Cerebellar cortex (tissue), 1 donor: ENCODE results near the gene DBNDD1.
"Not testable (repeated sequence)": the region's sequence is repeated elsewhere in the genome, so short reads cannot be mapped to it uniquely, and the experiment has no call there.

Experiments
- DNase-seq: peaks from one replicate; pipeline ENCODE4 v3.0.0-alpha.2; 2015; ENCODE audit warnings: low spot score

Gene DBNDD1

GRCh38 chr16:90011508-90011819 is 7.8 kb downstream of the DBNDD1 start:
- DNase-seq: no peak

GRCh38 chr16:90010676-90011507 is 8.4 kb downstream of the DBNDD1 start:
- DNase-seq: no peak

- no peak for DNase-seq
Observed at GRCh38 chr16:90009172-90009899, 9.9 kb downstream of the DBNDD1 start.

GRCh38 chr16:90008708-90009145 is 10.5 kb downstream of the DBNDD1 start:
- DNase-seq: no peak

GRCh38 chr16:90007635-90008234 is 11.5 kb downstream of the DBNDD1 start:
- DNase-seq: not testable (repeated sequence)

- DNase-seq: no peak
Observed at GRCh38 chr16:90007015-90007414, 12.2 kb downstream of the DBNDD1 start.

GRCh38 chr16:90005956-90006663 is 13.1 kb downstream of the DBNDD1 start:
- DNase-seq: no peak

- no peak for DNase-seq
Observed at GRCh38 chr16:90004577-90004976, 14.7 kb downstream of the DBNDD1 start.

- DNase-seq: peak; percentile 14
Observed at GRCh38 chr16:90002759-90003158, 16.5 kb downstream of the DBNDD1 start.

GRCh38 chr16:90001761-90002503 is 17.3 kb downstream of the DBNDD1 start:
- no peak for DNase-seq

- DNase-seq: no peak
Observed at GRCh38 chr16:90000733-90001427, 18.4 kb downstream of the DBNDD1 start.

- no peak for DNase-seq
Observed at GRCh38 chr16:89999831-90000574, 19.3 kb downstream of the DBNDD1 start.

GRCh38 chr16:89996178-89996489 is 23.1 kb downstream of the DBNDD1 start:
- DNase-seq: no peak

GRCh38 chr16:89995475-89996177 is 23.6 kb downstream of the DBNDD1 start:
- DNase-seq: not testable (repeated sequence)

GRCh38 chr16:89994721-89995474 is 24.4 kb downstream of the DBNDD1 start:
- not testable (repeated sequence) for DNase-seq

GRCh38 chr16:89994389-89994720 is 24.9 kb downstream of the DBNDD1 start:
- no peak for DNase-seq

GRCh38 chr16:89993971-89994370 is 25.3 kb downstream of the DBNDD1 start:
- DNase-seq: no peak

GRCh38 chr16:89993377-89993776 is 25.9 kb downstream of the DBNDD1 start:
- DNase-seq: no peak

- no peak for DNase-seq
Observed at GRCh38 chr16:89990799-89991198, 28.5 kb downstream of the DBNDD1 start.
